ENCODE measurements around the gene TGFB1. TPM values are rescaled to one million over a fixed set of nuclear protein-coding genes. Genes with fewer than 3 reads are reported as not detected.
A peak's percentile ranks its signal among the peaks of the same experiment; 100 is the strongest.

Gene TGFB1
- total RNA-seq = 99.0 TPM
- long read RNA-seq, transcript TGFB1-201 (7 exons, 2,769 nt) = major isoform, 255 of 312 reads
- long read RNA-seq, partial matches to known transcripts = 13 of 312 reads
- long read RNA-seq, other reads (novel, unspliced or antisense) = 44 of 312 reads

GRCh38 chr19:41353466-41354342 is at the start of gene TGFB1:
Gene TGFB1, minus strand, starts transcription at chr19:41353922. Its CDS starts 878 bp downstream, at chr19:41353044.
- peak; percentile 94 for DNase-seq
- TF ChIP-seq, protein P1, sequence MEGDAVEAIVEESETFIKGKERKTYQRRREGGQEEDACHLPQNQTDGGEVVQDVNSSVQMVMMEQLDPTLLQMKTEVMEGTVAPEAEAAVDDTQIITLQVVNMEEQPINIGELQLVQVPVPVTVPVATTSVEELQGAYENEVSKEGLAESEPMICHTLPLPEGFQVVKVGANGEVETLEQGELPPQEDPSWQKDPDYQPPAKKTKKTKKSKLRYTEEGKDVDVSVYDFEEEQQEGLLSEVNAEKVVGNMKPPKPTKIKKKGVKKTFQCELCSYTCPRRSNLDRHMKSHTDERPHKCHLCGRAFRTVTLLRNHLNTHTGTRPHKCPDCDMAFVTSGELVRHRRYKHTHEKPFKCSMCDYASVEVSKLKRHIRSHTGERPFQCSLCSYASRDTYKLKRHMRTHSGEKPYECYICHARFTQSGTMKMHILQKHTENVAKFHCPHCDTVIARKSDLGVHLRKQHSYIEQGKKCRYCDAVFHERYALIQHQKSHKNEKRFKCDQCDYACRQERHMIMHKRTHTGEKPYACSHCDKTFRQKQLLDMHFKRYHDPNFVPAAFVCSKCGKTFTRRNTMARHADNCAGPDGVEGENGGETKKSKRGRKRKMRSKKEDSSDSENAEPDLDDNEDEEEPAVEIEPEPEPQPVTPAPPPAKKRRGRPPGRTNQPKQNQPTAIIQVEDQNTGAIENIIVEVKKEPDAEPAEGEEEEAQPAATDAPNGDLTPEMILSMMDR (IDR thresholded peaks at IDR 0.05) = peak; percentile 89
- Histone ChIP-seq H3K36me3 (no peaks in the 10 kb centered on the region), H3K9me3 (no peaks in the 10 kb centered on the region), H3K27me3 (no peaks in the 10 kb centered on the region), H3K4me1 (peaks cover 47% of the 10 kb centered on the region), H3K27ac (peak within 1 kb of the TSS; percentile 74), H3K4me3 (peak within 1 kb of the TSS; percentile 92)
- ATAC-seq = peak; percentile 88
- intact Hi-C loops (cut with DNase I) = no loop called here

DNA sequence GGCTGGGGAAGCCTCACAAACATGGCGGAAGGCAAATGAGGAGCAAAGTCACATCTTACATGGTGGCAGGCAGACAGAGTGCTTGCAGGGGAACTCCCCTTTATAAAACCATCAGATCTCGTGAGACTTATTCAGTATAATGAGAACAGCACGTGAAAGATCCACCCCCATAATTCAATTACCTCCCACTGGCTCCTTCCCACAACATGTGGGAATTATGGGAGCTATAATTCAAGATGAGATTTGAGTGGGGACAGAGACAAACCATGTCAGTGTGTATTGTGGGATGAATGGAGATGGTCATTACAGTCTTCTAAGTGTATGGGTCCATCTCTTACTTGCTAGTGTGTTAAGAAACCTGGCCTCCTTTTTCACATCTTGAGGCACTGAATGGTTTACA is 48.3 kb upstream of the TGFB1 start:
- H3K9me3 ChIP-seq = no peaks in the 10 kb centered on the region
- H3K4me1 ChIP-seq = peaks cover 24% of the 10 kb centered on the region
- no peak for ATAC-seq
- H3K27me3 ChIP-seq = no peaks in the 10 kb centered on the region
- H3K4me3 ChIP-seq = no peak overlapping the region
- TF ChIP-seq, protein P1 (IDR thresholded peaks at IDR 0.05) = no peak
- H3K36me3 ChIP-seq = peaks cover 11% of the 10 kb centered on the region
- DNase-seq = no peak
- no peak overlapping the region for H3K27ac ChIP-seq
- intact Hi-C loops (cut with DNase I) = no loop called here

DNA sequence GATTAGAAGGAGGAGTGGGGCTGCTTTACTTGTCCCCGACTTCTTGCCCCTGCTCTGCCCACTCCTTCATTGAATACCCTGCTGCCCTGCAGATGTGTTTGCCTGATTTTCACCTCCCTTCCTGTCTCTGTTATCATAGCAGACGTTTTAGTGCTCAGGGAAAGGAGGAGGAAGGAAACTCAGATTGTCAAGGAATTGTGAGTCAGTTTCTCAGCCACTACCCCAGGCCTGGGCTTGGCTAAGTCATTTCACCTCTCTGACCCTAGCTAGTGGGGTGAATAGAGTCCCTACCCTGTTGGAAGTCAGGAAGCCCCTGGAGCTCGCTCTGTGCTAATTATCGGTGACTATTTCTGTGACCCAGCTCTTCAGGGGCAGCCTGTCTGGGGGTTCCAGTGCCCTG is 47.8 kb upstream of the TGFB1 start:
- TF ChIP-seq, protein P1 (IDR thresholded peaks at IDR 0.05) = no peak
- Histone ChIP-seq H3K36me3 (peaks cover 11% of the 10 kb centered on the region), H3K9me3 (no peaks in the 10 kb centered on the region), H3K4me3 (no peak overlapping the region), H3K27ac (no peak overlapping the region), H3K27me3 (no peaks in the 10 kb centered on the region), H3K4me1 (peaks cover 20% of the 10 kb centered on the region)
- intact Hi-C loops (cut with DNase I) = no loop called here
- DNase-seq (no peak), ATAC-seq (no peak)

DNA sequence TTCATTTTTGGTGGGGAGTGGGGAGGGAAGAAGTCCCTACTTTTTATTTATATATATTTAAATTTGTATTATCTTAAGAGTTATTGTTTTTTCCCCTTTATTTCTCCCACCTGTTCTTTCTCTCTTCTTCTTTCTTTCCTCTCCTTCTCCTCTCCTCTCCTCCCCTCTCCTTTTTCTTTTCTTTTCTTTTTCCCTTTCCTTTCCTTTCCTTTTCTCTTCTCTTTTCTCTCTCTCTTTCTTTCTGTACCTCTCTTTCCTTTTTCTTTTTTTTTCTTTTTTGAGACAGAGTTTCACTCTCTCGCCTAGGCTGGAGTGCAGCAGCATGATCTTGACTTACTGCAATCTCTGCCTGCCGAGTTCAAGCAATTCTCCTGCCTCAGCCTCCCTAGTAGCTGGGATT is 45.8 kb upstream of the TGFB1 start:
- no peak for ATAC-seq
- Histone ChIP-seq H3K4me3 (no peak overlapping the region), H3K36me3 (peaks cover 11% of the 10 kb centered on the region), H3K4me1 (peaks cover 19% of the 10 kb centered on the region), H3K9me3 (no peaks in the 10 kb centered on the region), H3K27me3 (no peaks in the 10 kb centered on the region), H3K27ac (no peak overlapping the region)
- TF ChIP-seq, protein P1 (IDR thresholded peaks at IDR 0.05) = no peak
- DNase-seq = no peak
- intact Hi-C loops (cut with DNase I) = no loop called here

- H3K9me3 ChIP-seq = no peaks in the 10 kb centered on the region
- peaks cover 19% of the 10 kb centered on the region for H3K4me1 ChIP-seq
- ATAC-seq = no peak
- no peak overlapping the region for H3K27ac ChIP-seq
- H3K36me3 ChIP-seq = peaks cover 11% of the 10 kb centered on the region
- DNase-seq = no peak
- TF ChIP-seq, protein P1 (IDR thresholded peaks at IDR 0.05) = no peak
- peak overlapping the region; percentile 76 for H3K4me3 ChIP-seq
- no peaks in the 10 kb centered on the region for H3K27me3 ChIP-seq
- intact Hi-C loops (cut with DNase I) = no loop called here
Observed at GRCh38 chr19:41399091-41399490, 45.4 kb upstream of the TGFB1 start.

Data from upper lobe of right lung (tissue), 1 donor.